HCT116 (cell line): ENCODE measurements around the gene ARPC1B. TPM values are rescaled to one million over a fixed set of nuclear protein-coding genes. Genes with fewer than 3 reads are reported as not detected.

Experiments
- ATAC-seq: fragments of 200-7000 bp; cut with Tn5 transposase; 2 replicates; pipeline ENCODE4 v1.9.1; 2020; ENCODE audit warnings: mild to moderate bottlenecking, moderate library complexity
- BruUV-seq: library from RNA; stranded (reverse); fragments of 400-500 nt; replicated peaks from 2 replicates; lab custom pipeline; 2021; lab: Mats Ljungman, UMichigan
- CTCF ChIA-PET: fragments of 300-600 bp; sonication (Branson Sonifier 250); formaldehyde crosslinking; loops from one replicate; lab custom pipeline; 2021; ENCODE audit warnings: antibody characterized with exemption; lab: Charles Lee
- POLR2A ChIA-PET: fragments of 300-600, 350-600 bp; sonication (Branson Sonifier 250); formaldehyde crosslinking; loops from one replicate; lab custom pipeline; 2021; ENCODE audit warnings: antibody characterized with exemption; lab: Charles Lee
- RAD21 ChIA-PET, 2 experiments: fragments of 300-600 bp; sonication (Branson Sonifier 250); formaldehyde crosslinking; loops; one replicate each; lab custom pipeline; 2023; ENCODE audit warnings: low total read pairs in 2 of 2; ENCODE audit not compliant: uncharacterized antibody in 2 of 2, unreplicated experiment in 2 of 2, low non-redundant PET in 1 of 2; lab: Charles Lee
- DNase-seq: peaks from one replicate; pipeline ENCODE4 v3.0.0-alpha.2; 2010; ENCODE audit warnings: low read depth, low spot score
- H2AFZ ChIP-seq: fragments of 200-600 bp; shearing (Covaris generic), sonication (generic); 2 replicates; pipeline ENCODE4 v1.6.1; 2017; ENCODE audit warnings: low read depth, mixed run types, mixed read lengths, antibody characterized with exemption, low read length; ENCODE audit not compliant: poor library complexity, severe bottlenecking
- H3K27ac ChIP-seq: 2 replicates; pipeline ENCODE4 v1.5.1; 2012; ENCODE audit warnings: low read depth, low read length
- H3K27me3 ChIP-seq: fragments of 200-600 bp; sonication (generic); 2 replicates; pipeline ENCODE4 v1.6.1; 2016; ENCODE audit warnings: mixed run types, low read length, mixed read lengths; ENCODE audit not compliant: insufficient read depth
- H3K36me3 ChIP-seq, 2 experiments: fragments of 200-500 bp in 1 of 2; fragments of 200-600 bp in 1 of 2; sonication (Bioruptor generic) in 1 of 2; sonication (generic) in 1 of 2; 2 replicates each; pipeline versions ENCODE4 v1.5.1 to v1.6.1; 2014 to 2016; ENCODE audit warnings: low read length in 2 of 2, inconsistent platforms in 1 of 2, mixed read lengths in 1 of 2, mixed run types in 1 of 2; ENCODE audit not compliant: insufficient read depth in 2 of 2, control insufficient read depth in 1 of 2
- H3K4me1 ChIP-seq, 2 experiments: fragments of 200-600 bp in 1 of 2; sonication (generic) in 1 of 2; 2 replicates each; pipeline versions ENCODE4 v1.5.1 to v1.6.1; 2012 to 2017; ENCODE audit warnings: low read length in 2 of 2, inconsistent platforms in 1 of 2, mild to moderate bottlenecking in 1 of 2, mixed read lengths in 1 of 2, mixed run types in 1 of 2, moderate library complexity in 1 of 2; ENCODE audit not compliant: insufficient read depth in 2 of 2, control insufficient read depth in 1 of 2
- H3K4me2 ChIP-seq: fragments of 200-600 bp; sonication (generic); 2 replicates; pipeline ENCODE4 v1.6.1; 2017; ENCODE audit warnings: mixed run types, low read length, mixed read lengths
- H3K4me3 ChIP-seq, 2 experiments: fragments of 200-600 bp in 1 of 2; sonication (generic) in 1 of 2; replicated peaks in 1 of 2; 2 replicates each; pipeline ENCODE4 v1.5.1; 2011 to 2016; ENCODE audit warnings: low read length in 2 of 2, control low read depth in 1 of 2, low read depth in 1 of 2, mild to moderate bottlenecking in 1 of 2, mixed read lengths in 1 of 2, mixed run types in 1 of 2
- H3K79me2 ChIP-seq: fragments of 200-600 bp; sonication (generic); 2 replicates; pipeline ENCODE4 v1.6.1; 2017; ENCODE audit warnings: mild to moderate bottlenecking, mixed run types, low read length, moderate library complexity, mixed read lengths; ENCODE audit not compliant: insufficient read depth
- H3K9ac ChIP-seq: fragments of 200-600 bp; sonication (generic); 2 replicates; pipeline ENCODE4 v1.6.1; 2016; ENCODE audit warnings: low read length, mixed read lengths
- H3K9me2 ChIP-seq: fragments of 200-600 bp; sonication (generic), shearing (Covaris generic); 2 replicates; pipeline ENCODE4 v1.6.1; 2017; ENCODE audit warnings: mixed run types, mild to moderate bottlenecking, moderate library complexity; ENCODE audit not compliant: insufficient read depth
- H3K9me3 ChIP-seq, 2 experiments: fragments of 200-500 bp in 1 of 2; fragments of 200-600 bp in 1 of 2; sonication (Bioruptor generic) in 1 of 2; sonication (generic) in 1 of 2; 2 replicates each; pipeline ENCODE4 v1.6.1; 2014 to 2017; ENCODE audit warnings: low read length in 2 of 2, mixed read lengths in 2 of 2, inconsistent platforms in 1 of 2, low read depth in 1 of 2, mild to moderate bottlenecking in 1 of 2, mixed run types in 1 of 2, moderate library complexity in 1 of 2; ENCODE audit not compliant: control insufficient read depth in 1 of 2, insufficient read depth in 1 of 2
- H4K20me1 ChIP-seq: fragments of 200-600 bp; sonication (generic), shearing (Covaris generic); 2 replicates; pipeline ENCODE4 v1.6.1; 2017; ENCODE audit warnings: mixed run types, mild to moderate bottlenecking, moderate library complexity; ENCODE audit not compliant: insufficient read depth
- CBX3 ChIP-seq: IDR thresholded peaks from 2 replicates; pipeline ENCODE4 v1.6.1; 2012; ENCODE audit warnings: low read depth
- ELF1 ChIP-seq: IDR thresholded peaks from 2 replicates; pipeline ENCODE4 v1.6.1; 2012; ENCODE audit warnings: low read depth, borderline replicate concordance
- EZH2 ChIP-seq: fragments of 200-600 bp; sonication (generic); IDR thresholded peaks from 2 replicates; pipeline ENCODE4 v1.6.1; 2017; ENCODE audit warnings: antibody characterized with exemption, mixed run types
- FOSL1 ChIP-seq: IDR thresholded peaks from 2 replicates; pipeline ENCODE4 v1.6.1; 2012; ENCODE audit warnings: low read depth
- JUND ChIP-seq: IDR thresholded peaks from 2 replicates; pipeline ENCODE4 v1.6.1; 2012
- POLR2A ChIP-seq: IDR thresholded peaks from 2 replicates; pipeline ENCODE4 v1.7.0; 2011; ENCODE audit warnings: borderline replicate concordance; ENCODE audit not compliant: insufficient read depth, insufficient read length; ENCODE audit errors: extremely low read depth
- POLR2AphosphoS5 ChIP-seq: IDR thresholded peaks from 2 replicates; pipeline ENCODE4 v1.6.1; 2011; ENCODE audit warnings: mild to moderate bottlenecking, low read depth, low read length, moderate library complexity
- SP1 ChIP-seq: IDR thresholded peaks from 2 replicates; pipeline ENCODE4 v1.6.1; 2012; ENCODE audit warnings: low read depth
- SRF ChIP-seq: IDR thresholded peaks from 2 replicates; pipeline ENCODE4 v1.6.1; 2012; ENCODE audit warnings: low read depth
- YY1 ChIP-seq: IDR thresholded peaks from 2 replicates; pipeline ENCODE4 v1.6.1; 2011; ENCODE audit warnings: low read length, low read depth, moderate library complexity, mild to moderate bottlenecking; ENCODE audit not compliant: insufficient replicate concordance; ENCODE audit errors: extremely low read depth
- ZNF274 ChIP-seq: fragments of 200-500 bp; sonication (Bioruptor generic); IDR thresholded peaks from 2 replicates; pipeline ENCODE4 v1.6.1; 2014; ENCODE audit warnings: mild to moderate bottlenecking, low read depth, low read length, inconsistent platforms
- intact Hi-C: fragments of 100-400 bp; cut with micrococcal nuclease; formaldehyde crosslinking; loops from 2 replicates; pipeline ENCODE4 v1.10.0; 2022
- total RNA-seq: library from RNA; stranded (reverse); gene quantifications from one replicate; pipeline ENCODE4 v1.2.1, GENCODE V29; 2021; ENCODE audit not compliant: unreplicated experiment
- TF ChIP-seq, protein P1 (sequence below): IDR thresholded peaks from 2 replicates; pipeline ENCODE4 v1.6.1; 2012
- TF ChIP-seq, protein P2 (sequence below): IDR thresholded peaks from 2 replicates; pipeline ENCODE4 v1.6.1; 2012
- TF ChIP-seq, protein P3 (sequence below), 3 experiments: fragments of 200-600 bp in 1 of 3; sonication (generic) in 1 of 3; IDR thresholded peaks in 2 of 3; conservative IDR thresholded peaks in 1 of 3; 2 replicates each; pipeline ENCODE4 v1.5.1; 2012 to 2017; ENCODE audit warnings: low read depth in 2 of 3, low read length in 2 of 3, antibody characterized with exemption in 1 of 3, borderline replicate concordance in 1 of 3, control low read depth in 1 of 3, mild to moderate bottlenecking in 1 of 3, mixed read lengths in 1 of 3, mixed run types in 1 of 3, moderate library complexity in 1 of 3; ENCODE audit not compliant: insufficient read depth in 1 of 3
- TF ChIP-seq, protein P4 (sequence below): IDR thresholded peaks from 2 replicates; pipeline ENCODE4 v1.6.1; 2011; ENCODE audit warnings: mild to moderate bottlenecking, low read length, moderate library complexity; ENCODE audit not compliant: insufficient replicate concordance; ENCODE audit errors: extremely low read depth

Gene ARPC1B
- total RNA-seq, 1 experiment from 2014 or later: 192 TPM

DNA sequence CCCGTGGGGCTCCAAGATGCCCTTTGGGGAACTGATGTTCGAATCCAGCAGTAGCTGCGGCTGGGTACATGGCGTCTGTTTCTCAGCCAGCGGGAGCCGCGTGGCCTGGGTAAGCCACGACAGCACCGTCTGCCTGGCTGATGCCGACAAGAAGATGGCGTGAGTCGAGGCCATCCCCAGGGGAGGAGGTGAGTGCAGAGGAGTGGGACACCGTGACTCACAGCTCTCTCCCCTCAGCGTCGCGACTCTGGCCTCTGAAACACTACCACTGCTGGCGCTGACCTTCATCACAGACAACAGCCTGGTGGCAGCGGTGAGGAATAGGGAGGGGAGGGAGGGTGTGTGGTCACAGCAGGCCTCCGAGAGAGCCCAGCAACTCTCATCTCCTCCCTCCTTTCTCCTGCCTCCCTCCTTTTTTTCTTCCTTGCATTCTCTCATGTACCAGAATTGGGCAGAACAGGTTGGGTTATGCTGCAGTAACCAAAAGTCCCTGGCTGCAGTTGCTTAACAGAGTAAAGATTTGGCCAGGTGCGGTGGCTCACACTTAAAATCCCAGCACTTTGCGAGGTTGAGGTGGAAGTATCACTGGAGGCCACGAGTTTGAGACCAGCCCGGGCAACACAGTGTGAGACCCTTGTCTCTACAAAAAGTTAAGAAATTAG lies 16.5 kb downstream of the ARPC1B start:
- Histone ChIP-seq H3K27me3 (no peaks in the 10 kb centered on the region), H3K4me2 (no peak overlapping the region), H3K4me1 (peaks cover 0 to 16% of the 10 kb centered on the region in 2 experiments; a peak in 1 of 4 replicates), H3K9me3 (no peaks in the 10 kb centered on the region), H3K4me3 (no peak overlapping the region), H2AFZ (no peak overlapping the region), H3K9ac (no peak overlapping the region), H4K20me1 (no peaks in the 10 kb centered on the region; the same call in 1 of the 2 replicates), H3K9me2 (no peaks in the 10 kb centered on the region), H3K36me3 (peaks cover 12 to 32% of the 10 kb centered on the region in 2 experiments), H3K27ac (no peak overlapping the region), H3K79me2 (no peaks in the 10 kb centered on the region; the same call in 1 of the 2 replicates)
- intact Hi-C loops: no loop called here
- TF ChIP-seq, protein P1, sequence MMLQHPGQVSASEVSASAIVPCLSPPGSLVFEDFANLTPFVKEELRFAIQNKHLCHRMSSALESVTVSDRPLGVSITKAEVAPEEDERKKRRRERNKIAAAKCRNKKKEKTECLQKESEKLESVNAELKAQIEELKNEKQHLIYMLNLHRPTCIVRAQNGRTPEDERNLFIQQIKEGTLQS: no peak
- no peak for TF ChIP-seq YY1
- ChIA-PET CTCF (no interaction called here), POLR2A (no interaction called here), RAD21 (no interaction called here)
- no peak for DNase-seq
- no TSS peak for BruUV-seq
- no peak for ATAC-seq

DNA sequence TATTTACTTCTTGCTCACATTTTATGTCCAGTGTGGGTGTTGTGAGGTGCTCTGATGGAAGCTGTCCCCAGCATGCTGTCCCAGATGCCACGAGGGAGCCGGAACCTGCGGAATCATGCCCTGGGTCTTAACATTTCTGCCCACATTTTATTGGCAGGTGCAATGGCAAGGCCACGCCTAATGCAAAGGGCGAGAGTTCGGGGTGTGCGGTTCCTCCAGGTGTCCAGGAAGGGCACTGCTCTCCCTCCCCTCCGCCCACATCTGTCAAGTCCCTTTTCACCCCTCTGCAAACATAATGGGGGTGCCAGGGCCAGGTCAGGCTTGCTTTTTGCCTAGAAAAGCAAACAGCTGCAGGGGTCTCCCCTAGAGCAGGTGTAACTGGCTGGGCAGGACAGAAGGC lies 17.5 kb downstream of the ARPC1B start:
- peaks cover 1% of the 10 kb centered on the region; the same call in 1 of the 2 replicates for H3K79me2 ChIP-seq
- peaks cover 0 to 16% of the 10 kb centered on the region in 2 experiments; a peak in 1 of 4 replicates for H3K4me1 ChIP-seq
- CTCF ChIA-PET: no interaction called here
- no peak overlapping the region for H3K4me3 ChIP-seq
- no peak overlapping the region; the same call in 1 of the 2 replicates for H3K27ac ChIP-seq
- H3K9me3 ChIP-seq: no peaks in the 10 kb centered on the region
- BruUV-seq: no TSS peak
- H3K4me2 ChIP-seq: no peak overlapping the region
- no peak for DNase-seq
- H4K20me1 ChIP-seq: no peaks in the 10 kb centered on the region
- RAD21 ChIA-PET: no interaction called here
- no peaks in the 10 kb centered on the region for H3K27me3 ChIP-seq
- no peak for ATAC-seq
- no peak overlapping the region for H3K9ac ChIP-seq
- peaks cover 17 to 34% of the 10 kb centered on the region in 2 experiments for H3K36me3 ChIP-seq
- POLR2A ChIA-PET: interaction anchor here (1.4 kb wide), 1 partner anchor 17 kb away, joined by 5 read pairs; the partner anchor contains the start of genes BUD31 and PDAP1
- intact Hi-C loops: no loop called here
- H2AFZ ChIP-seq: no peak overlapping the region
- no peaks in the 10 kb centered on the region for H3K9me2 ChIP-seq
- no peak for TF ChIP-seq POLR2AphosphoS5
- no peak for TF ChIP-seq CBX3
- TF ChIP-seq ZNF274: no peak
- no peak for TF ChIP-seq ELF1
- TF ChIP-seq YY1: no peak
- no peak for TF ChIP-seq SP1
- no peak for TF ChIP-seq EZH2
- no peak for TF ChIP-seq POLR2A
- TF ChIP-seq, protein P1: no peak
- TF ChIP-seq, protein P2, sequence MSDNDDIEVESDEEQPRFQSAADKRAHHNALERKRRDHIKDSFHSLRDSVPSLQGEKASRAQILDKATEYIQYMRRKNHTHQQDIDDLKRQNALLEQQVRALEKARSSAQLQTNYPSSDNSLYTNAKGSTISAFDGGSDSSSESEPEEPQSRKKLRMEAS: no peak
- no peak for TF ChIP-seq FOSL1
- TF ChIP-seq, protein P3, sequence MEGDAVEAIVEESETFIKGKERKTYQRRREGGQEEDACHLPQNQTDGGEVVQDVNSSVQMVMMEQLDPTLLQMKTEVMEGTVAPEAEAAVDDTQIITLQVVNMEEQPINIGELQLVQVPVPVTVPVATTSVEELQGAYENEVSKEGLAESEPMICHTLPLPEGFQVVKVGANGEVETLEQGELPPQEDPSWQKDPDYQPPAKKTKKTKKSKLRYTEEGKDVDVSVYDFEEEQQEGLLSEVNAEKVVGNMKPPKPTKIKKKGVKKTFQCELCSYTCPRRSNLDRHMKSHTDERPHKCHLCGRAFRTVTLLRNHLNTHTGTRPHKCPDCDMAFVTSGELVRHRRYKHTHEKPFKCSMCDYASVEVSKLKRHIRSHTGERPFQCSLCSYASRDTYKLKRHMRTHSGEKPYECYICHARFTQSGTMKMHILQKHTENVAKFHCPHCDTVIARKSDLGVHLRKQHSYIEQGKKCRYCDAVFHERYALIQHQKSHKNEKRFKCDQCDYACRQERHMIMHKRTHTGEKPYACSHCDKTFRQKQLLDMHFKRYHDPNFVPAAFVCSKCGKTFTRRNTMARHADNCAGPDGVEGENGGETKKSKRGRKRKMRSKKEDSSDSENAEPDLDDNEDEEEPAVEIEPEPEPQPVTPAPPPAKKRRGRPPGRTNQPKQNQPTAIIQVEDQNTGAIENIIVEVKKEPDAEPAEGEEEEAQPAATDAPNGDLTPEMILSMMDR (IDR thresholded peaks at IDR 0.05 in 2 of 3, conservative IDR thresholded peaks at IDR 0.05 in 1 of 3; ENCODE audit: borderline replicate concordance in 1 of 3, insufficient read depth in 1 of 3, low read depth in 2 of 3, low read length in 2 of 3): no peak
- TF ChIP-seq, protein P4, sequence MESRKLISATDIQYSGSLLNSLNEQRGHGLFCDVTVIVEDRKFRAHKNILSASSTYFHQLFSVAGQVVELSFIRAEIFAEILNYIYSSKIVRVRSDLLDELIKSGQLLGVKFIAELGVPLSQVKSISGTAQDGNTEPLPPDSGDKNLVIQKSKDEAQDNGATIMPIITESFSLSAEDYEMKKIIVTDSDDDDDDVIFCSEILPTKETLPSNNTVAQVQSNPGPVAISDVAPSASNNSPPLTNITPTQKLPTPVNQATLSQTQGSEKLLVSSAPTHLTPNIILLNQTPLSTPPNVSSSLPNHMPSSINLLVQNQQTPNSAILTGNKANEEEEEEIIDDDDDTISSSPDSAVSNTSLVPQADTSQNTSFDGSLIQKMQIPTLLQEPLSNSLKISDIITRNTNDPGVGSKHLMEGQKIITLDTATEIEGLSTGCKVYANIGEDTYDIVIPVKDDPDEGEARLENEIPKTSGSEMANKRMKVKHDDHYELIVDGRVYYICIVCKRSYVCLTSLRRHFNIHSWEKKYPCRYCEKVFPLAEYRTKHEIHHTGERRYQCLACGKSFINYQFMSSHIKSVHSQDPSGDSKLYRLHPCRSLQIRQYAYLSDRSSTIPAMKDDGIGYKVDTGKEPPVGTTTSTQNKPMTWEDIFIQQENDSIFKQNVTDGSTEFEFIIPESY: no peak
- TF ChIP-seq JUND: no peak
- no peak for TF ChIP-seq SRF
